ENCODE data around the gene STAT2.
"Not testable (repeated sequence)": the region's sequence is repeated elsewhere in the genome, so short reads cannot be mapped to it uniquely, and the experiment has no call there.

STAT2 gene

DNA sequence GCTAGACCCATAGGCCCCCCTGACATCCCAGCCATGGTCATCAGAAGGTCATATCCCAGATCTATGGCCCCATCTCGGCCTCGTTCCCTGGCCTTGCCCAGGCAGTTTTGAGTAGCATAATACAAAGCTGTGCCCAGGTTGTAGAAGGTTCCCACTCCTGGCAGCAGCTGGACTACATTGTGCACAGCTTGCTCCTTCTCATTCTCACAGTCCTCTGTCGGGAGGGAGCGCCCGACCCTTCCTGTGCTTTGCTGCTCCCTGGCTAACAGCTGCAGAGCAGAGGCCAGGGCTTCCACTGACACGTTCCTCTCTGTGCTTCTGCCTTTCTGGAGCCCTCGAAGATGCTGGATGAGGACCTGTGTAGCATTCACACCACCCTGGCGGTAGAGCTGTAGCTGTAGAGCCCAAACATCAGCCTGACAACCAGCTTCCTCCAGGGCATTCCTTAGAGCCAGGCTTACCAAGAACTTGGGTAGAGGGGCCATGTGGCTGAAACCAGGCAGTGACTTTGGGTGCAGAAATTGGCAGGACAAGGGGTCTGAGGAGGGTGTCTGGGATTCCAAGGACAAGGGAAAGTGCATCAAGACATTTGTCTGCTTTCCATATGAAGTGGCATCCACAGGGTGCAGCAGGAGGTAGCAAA is 1.7 kb upstream of the STAT2 start:
- no peak for DNase-seq

- no peak for DNase-seq
Observed at GRCh38 chr12:56358836-56359532, 923 bp downstream of the STAT2 start.

DNA sequence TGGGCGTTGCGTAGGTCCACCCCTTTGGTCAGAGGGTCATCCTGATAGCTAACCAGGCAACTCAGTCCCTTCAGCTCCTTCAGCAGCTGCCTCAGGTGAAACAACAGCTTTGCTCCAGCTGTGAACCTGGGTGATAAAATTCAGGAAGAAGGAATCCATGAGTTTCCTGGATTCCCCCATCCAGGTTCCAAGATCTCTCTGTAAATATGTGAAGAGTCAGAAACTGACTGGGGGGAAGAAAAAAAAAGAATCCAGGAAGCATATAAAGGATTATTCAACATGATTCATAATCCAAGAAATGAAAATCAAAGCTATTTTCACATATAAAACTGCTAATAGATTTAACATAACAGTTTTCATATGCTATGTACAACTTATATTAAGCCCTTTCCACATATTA is 8.6 kb downstream of the STAT2 start:
- DNase-seq = no peak

- no peak for DNase-seq
Observed at GRCh38 chr12:56350662-56351061, 9.2 kb downstream of the STAT2 start.

- DNase-seq = no peak
Observed at GRCh38 chr12:56348776-56349175, 11.1 kb downstream of the STAT2 start.

- not testable (repeated sequence) for DNase-seq
Observed at GRCh38 chr12:56347255-56347654, 12.7 kb downstream of the STAT2 start.

DNA sequence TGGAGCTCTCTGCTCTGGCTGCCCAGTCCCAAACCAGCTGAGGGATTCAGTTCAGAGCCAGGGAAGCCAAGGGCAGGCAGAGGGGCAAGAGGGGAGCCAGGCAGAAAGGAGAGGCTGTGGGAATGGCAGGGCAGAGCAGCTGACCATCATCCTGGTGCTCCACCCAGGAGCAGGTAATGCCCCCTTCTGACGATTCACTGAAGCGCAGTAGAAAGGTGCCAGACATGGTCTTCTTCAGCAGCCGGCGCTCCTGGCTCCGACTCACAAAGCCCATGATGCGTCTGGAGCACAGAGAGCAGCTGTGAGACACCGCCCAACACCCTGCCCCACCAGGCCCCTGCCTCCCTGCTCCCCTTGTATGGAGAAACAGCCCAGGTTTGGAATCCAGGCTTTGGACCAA is 13.2 kb downstream of the STAT2 start:
- DNase-seq = no peak

DNA sequence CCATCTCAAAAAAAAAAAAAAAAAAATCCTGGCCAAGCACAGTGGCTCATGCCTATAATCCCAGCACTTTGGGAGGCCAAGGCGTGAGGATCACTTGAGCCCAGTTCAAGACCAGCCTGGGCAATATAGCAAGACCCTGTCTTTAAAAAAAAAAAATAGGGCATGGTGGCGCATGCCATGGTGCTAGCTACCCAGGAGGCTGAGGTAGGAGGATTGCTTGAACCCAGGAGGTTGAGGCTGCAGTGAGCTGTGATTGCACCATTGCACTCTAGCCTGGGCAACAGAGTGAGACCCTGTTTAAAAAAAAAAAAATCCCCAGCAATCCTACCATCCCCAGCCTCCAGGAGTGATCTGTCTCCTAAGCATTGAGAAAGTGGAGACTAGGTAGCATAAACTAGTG is 17.6 kb downstream of the STAT2 start:
- not testable (repeated sequence) for DNase-seq

DNA sequence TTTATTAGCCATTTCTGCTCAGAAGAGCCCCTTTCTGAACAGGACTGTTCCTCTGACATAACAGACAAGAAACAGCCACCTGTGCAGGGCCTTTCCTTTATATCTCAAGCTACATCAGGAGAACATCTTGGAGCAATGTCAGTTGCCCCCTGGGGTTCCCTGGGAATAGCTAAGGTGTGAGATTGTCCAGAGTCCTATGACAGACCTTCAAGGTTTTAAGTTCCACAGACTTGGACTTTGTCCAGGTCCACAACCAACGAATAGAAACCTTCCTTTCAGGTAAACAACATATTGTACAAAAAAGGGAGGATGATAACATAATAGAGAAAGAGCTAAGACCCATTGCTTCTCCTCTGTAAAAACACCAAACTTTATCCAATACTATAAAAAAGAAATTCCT is 18.3 kb downstream of the STAT2 start:
- DNase-seq = no peak

DNA sequence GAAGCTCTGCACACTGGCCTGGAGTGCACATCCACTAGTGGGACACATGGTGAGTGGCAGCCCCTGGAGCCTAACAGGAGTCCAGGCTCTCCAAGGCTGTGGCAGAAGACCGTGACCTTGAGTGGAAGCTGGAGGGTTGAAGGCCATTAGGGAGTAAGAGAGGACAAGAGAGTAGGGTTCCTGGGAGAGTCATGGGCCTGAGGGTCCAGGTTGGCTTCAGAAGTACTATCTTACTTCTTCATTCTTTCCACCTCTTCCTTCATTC is 20.8 kb downstream of the STAT2 start:
- DNase-seq = no peak

DNA sequence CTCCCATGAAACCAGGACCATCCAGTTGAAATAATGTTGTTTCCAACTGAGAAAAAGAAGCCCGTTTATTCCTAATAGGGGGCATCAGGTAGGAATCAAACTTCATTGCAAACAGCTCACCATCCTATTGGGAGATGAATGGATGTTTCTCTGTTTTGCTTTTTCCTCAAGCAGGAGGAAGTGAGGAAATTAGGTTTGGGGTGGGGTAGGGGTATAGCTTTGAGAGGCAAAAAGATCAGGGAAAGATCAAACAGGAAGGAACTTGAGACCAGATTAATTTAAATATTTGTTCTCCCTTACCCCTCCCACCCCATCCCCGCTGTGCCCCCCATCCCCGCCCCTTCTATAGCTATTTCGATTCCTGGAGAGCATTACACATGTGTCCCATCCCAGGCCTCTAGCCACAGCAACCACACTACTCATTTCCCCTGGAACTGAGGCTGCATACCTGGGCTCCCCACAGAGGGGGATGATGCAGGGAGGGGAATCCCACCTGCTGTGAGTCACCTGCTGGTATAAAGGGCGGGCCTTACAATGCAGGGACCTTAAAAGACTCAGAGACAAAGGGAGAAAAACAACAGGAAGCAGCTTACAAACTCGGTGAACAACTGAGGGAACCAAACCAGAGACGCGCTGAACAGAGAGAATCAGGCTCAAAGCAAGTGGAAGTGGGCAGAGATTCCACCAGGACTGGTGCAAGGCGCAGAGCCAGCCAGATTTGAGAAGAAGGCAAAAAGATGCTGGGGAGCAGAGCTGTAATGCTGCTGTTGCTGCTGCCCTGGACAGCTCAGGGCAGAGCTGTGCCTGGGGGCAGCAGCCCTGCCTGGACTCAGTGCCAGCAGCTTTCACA is 21.4 kb downstream of the STAT2 start, which contains the start of gene IL23A:
TSS of gene IL23A (plus strand) at position 577 of the 850 bp plus-strand sequence. CDS start at position 738, 161 bp downstream.
- DNase-seq = no peak

- no peak for DNase-seq
Observed at GRCh38 chr12:56337753-56338251, 22.1 kb downstream of the STAT2 start.

GRCh38 chr12:56336361-56337167 is 23.3 kb downstream of the STAT2 start:
- DNase-seq = no peak

DNA sequence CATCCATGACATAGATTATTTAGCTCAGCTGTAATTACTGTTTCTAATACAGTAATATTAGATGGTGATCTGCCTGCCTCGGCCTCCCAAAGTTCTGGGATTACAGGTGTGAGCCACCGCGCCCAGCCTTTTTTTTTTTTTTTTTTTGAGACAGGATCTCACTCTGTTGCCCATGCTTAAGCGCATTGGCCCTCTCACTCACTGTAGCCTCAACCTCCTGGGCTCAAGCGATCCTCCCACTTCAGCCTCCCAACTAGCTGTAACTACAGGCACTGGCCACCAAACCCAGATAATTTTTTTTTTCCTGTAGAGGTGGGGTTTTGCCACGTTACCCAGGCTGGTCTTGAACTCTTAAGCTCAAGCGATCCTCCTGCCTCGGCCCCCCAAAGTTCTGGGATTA is 24.4 kb downstream of the STAT2 start:
- not testable (repeated sequence) for DNase-seq

DNA sequence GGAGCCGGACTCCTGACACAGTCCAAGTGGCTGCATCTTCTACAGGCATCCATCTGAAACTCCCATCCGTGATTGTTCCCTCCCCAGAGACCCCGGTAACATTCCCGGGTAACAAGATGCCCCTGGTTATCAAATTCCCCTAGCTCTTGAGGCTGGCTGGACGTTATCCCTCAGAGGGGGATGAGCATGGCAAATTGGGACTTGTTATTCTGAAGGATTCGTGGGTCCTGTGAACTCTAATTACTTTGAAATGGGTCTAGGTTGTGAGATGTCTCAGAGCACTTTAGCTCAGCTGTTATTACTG is 25.5 kb downstream of the STAT2 start:
- no peak for DNase-seq

DNA sequence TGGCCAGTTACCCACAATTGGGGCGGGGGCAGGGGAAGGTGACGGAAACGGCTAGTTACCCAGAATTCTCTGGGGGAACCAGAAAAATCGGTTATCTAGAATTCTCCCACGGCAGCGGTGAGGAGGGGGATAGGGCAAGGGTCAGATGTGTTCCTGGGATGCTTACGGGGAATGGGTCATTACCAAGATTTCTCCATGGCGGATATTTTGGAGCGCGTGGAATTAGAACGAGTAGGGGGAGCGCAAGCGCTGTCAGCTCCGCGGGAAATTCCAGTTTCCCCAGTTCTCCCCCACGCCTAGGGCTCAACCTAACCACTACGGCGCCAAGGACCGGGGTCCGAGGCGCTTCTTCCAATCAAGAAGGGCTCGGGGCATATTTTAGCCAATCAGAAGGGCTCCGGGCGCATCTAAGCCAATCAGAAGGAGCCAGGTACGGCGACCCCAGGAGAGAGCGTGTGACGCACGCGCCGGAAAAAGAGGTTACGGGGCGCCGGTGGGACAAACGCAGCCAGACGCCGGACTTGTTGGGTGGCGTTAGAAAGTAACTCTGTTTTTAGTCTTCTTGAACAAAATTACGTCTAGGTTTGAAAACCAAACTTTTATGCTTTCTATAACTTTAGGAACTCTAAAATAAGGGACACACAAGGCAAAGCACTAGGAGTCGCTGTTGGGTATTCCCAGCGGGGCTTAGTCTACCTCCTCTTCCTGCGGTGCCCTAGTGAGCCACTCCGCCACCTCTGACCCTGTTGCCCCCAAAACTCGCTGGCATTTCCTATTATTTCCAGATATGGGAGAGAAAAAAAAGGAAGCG is 26.0 kb downstream of the STAT2 start, which contains the start of gene PAN2:
TSS of gene PAN2 (minus strand) at position 322 of the 811 bp plus-strand sequence. CDS start 906 bp downstream, outside the sequence.
- peak; percentile 91 for DNase-seq

DNA sequence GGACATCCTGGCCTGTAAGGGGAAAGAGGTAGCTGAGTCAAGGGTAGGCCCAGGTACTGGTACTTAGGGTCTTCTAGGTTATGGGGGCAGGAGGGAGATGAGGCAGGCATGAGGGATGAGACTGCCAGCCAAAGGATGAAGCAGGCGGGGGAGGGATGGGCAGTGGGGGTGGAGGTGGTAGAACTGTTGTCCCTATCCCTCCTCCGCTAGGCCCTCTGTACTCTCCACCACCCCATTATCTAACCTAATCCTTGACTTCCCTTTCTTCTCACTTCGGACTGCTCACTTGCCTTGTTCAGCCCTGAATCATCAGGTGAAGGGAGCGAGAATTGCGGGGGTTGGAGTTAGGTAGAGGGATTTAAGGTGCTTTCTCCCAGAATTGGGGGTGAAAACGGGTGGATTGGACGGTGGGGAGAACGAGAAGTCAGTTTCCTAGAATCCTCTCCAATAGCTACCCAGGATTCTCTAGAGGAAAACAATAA is 26.7 kb downstream of the STAT2 start:
- DNase-seq = peak; percentile 37

DNA sequence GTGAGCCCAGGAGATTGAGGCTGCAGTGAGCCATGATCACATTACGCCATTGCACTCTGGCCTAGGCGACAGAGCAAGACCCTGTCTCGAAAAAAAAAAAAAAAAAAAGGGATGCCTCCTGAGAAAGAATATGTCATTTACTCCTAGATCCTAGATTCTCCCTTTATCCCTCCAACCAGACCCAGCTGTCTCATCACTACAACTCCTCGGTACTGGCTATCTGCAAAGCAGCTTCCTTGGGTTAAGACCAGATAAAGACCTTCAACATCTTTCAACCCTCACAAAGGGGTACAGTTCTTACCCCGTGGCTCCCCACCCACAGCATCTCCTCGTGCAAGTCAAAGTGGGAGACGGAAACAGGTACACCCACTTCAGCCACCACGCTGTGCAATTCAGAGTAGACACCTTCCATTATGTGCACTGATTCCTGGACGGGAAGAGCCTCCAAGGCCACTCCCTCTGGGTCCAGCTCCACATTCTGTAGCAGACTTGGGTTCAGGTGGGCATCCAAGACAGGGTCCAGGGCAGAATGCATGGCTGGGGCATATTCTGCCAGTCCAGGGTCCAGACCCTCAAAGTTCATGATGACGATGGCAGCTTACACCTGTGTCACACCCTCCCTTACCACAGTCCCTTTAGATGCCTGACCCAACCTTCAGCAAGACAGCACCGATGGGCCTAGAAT is 27.3 kb downstream of the STAT2 start:
- DNase-seq = no peak

DNA sequence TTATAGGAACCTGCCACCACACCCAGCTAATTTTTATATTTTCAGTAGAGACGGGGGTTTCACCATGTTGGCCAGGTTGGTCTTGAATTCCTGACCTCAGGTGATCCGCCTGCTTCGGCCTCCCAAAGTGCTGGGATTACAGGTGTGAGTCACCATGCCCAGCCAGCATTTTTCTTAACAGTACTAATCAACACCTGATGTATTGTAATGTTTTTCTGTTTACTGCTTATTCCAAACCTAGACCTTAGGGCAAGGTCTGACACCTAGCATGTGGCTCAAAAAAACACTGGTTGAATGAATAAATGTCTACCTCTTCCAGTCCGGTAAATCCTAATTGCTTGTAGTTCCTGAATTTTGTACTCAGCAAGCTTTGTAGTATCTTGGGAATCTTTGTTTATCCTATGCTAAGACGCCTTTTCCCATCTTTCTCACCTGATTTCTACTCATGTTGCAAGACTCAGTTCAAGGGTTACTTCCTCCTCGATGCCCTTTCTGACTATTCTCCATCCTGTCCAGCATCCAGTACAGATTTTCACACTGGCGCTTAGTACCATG is 28.9 kb downstream of the STAT2 start:
- DNase-seq = no peak

GRCh38 chr12:56326533-56326932 is 33.4 kb downstream of the STAT2 start:
- no peak for DNase-seq

GRCh38 chr12:56326126-56326525 is 33.8 kb downstream of the STAT2 start:
- no peak for DNase-seq
